Measurements from ENCODE around the gene LHFPL2.
A peak's percentile ranks its signal among the peaks of the same experiment; 100 is the strongest.

LHFPL2 gene

DNA sequence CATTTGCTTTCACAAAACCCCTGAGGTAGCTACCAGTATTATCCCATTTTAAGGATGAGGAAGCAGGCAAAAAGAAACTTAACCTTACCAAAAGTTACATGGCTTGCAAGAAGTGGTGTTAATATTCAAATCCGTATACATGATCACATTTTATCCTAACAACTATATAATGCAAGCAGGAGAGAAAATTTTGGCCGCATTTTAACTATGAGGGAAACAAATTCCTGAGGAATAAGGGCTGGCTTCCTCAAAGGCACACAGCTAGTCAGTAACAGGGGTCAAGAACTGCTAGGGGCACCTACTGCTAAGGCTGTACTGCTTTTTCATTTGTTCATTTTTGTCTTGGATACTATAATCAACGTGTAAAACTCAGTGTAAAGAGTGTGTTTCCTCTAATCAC, 81.0 kb downstream of the LHFPL2 start:
- TF ChIP-seq CTCF (IDR thresholded peaks at IDR 0.05; ENCODE audit: insufficient read depth, low read length, poor library complexity, severe bottlenecking) (no peak), EZH2phosphoT487 (conservative IDR thresholded peaks at IDR 0.05; ENCODE audit: low read length) (no peak)
- Histone ChIP-seq H3K9me2 (replicated peaks; ENCODE audit: insufficient read depth, low read length) (no peaks in the 10 kb centered on the region), H3K9ac (ENCODE audit: low read length) (no peak overlapping the region), H3K27me3 (ENCODE audit: low read length) (no peaks in the 10 kb centered on the region), H3K79me2 (ENCODE audit: insufficient read depth, low read length) (peaks cover 85% of the 10 kb centered on the region), H3F3A (ENCODE audit: insufficient read depth) (no peaks in the 10 kb centered on the region), H3K36me3 (ENCODE audit: low read length) (peaks cover 20% of the 10 kb centered on the region), H3K27ac (ENCODE audit: low read depth, low read length) (0 out of 2 replicates have a peak overlapping the region, but pooled peaks have one; percentile 10), H2AFZ (ENCODE audit: low read depth, low read length, severe bottlenecking) (no peak overlapping the region), H3K4me3 (ENCODE audit: insufficient read depth, low read length, poor library complexity, severe bottlenecking) (no peak overlapping the region), H3K4me2 (ENCODE audit: low read depth, low read length, poor library complexity, severe bottlenecking) (no peak overlapping the region), H4K20me1 (ENCODE audit: low read depth, low read length) (peaks cover 5% of the 10 kb centered on the region; the same call in 1 of the 2 replicates), H3K9me3 (ENCODE audit: insufficient read depth, low read length) (no peaks in the 10 kb centered on the region)

DNA sequence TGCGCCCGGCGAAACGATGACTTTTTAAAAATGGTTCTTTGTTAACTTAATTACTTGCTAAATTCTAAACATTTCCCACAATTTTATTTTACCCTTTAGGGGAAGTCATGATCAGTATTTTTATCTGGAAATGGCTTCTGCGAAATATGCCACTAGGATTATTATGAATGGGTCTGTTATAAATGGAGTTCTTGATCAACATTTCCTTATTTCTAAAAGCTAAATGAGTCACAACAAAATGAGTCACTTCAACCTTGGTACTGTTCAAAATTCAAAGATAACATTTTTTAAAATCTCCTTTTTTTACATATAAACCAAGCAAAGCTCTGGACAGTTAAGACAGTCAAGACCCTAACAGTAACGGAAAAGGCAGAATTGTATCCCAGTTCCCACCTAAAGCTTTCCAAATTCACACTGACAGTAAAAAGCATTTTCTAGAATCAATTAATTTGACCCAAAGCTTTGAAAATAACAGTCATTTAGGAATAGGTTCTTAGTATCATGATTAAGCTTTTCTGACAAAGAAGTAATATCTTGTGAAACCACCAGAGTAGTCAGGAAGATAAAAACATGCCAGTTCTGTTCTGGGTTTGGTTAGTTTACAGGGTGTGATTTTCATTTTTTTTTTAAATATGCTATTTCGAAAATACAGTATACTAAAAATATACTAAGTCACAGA, 81.7 kb downstream of the LHFPL2 start:
- peaks cover 84% of the 10 kb centered on the region for H3K79me2 ChIP-seq (ENCODE audit: insufficient read depth, low read length)

DNA sequence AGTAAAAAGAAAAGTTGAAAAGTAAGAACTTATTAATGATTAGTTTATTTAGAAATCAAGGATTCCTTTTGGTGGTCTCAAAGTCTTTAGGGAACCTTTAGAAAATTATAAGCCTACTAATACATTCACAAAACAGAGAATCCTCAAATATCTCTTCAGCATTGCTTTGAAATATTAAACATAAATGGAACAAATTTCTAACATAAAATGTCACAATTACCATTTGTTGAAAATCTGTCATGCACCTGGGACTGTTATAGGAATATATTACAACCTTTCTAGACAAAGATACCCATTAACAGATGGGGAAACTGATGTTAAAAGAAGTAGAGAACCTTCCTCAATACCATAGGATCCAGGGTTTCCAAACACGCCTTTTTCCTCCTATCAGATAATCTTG, 83.2 kb downstream of the LHFPL2 start:
- Histone ChIP-seq H3K4me3 (ENCODE audit: insufficient read depth, low read length, poor library complexity, severe bottlenecking) (no peak overlapping the region), H3K79me2 (ENCODE audit: insufficient read depth, low read length) (peaks cover 83% of the 10 kb centered on the region), H3K27ac (ENCODE audit: low read depth, low read length) (no peak overlapping the region), H3K27me3 (ENCODE audit: low read length) (no peaks in the 10 kb centered on the region), H3K36me3 (ENCODE audit: low read length) (peaks cover 27% of the 10 kb centered on the region), H3K9ac (ENCODE audit: low read length) (no peak overlapping the region), H3F3A (ENCODE audit: insufficient read depth) (no peaks in the 10 kb centered on the region), H3K4me2 (ENCODE audit: low read depth, low read length, poor library complexity, severe bottlenecking) (no peak overlapping the region), H3K9me2 (replicated peaks; ENCODE audit: insufficient read depth, low read length) (no peaks in the 10 kb centered on the region), H4K20me1 (ENCODE audit: low read depth, low read length) (peaks cover 5% of the 10 kb centered on the region; the same call in 1 of the 2 replicates), H2AFZ (ENCODE audit: low read depth, low read length, severe bottlenecking) (no peak overlapping the region), H3K9me3 (ENCODE audit: insufficient read depth, low read length) (no peaks in the 10 kb centered on the region)
- TF ChIP-seq CTCF (IDR thresholded peaks at IDR 0.05; ENCODE audit: insufficient read depth, low read length, poor library complexity, severe bottlenecking) = no peak

More for the DNA sequence above, 81.7 kb downstream of the LHFPL2 start:
- Histone ChIP-seq H3K9ac (ENCODE audit: low read length) (no peak overlapping the region), H3K9me2 (replicated peaks; ENCODE audit: insufficient read depth, low read length) (no peaks in the 10 kb centered on the region), H3K4me2 (ENCODE audit: low read depth, low read length, poor library complexity, severe bottlenecking) (no peak overlapping the region), H4K20me1 (ENCODE audit: low read depth, low read length) (peaks cover 5% of the 10 kb centered on the region; the same call in 1 of the 2 replicates), H2AFZ (ENCODE audit: low read depth, low read length, severe bottlenecking) (no peak overlapping the region), H3K9me3 (ENCODE audit: insufficient read depth, low read length) (no peaks in the 10 kb centered on the region), H3K36me3 (ENCODE audit: low read length) (peaks cover 20% of the 10 kb centered on the region), H3K27ac (ENCODE audit: low read depth, low read length) (0 out of 2 replicates have a peak overlapping the region, but pooled peaks have one; percentile 10), H3F3A (ENCODE audit: insufficient read depth) (no peaks in the 10 kb centered on the region), H3K27me3 (ENCODE audit: low read length) (no peaks in the 10 kb centered on the region), H3K4me3 (ENCODE audit: insufficient read depth, low read length, poor library complexity, severe bottlenecking) (no peak overlapping the region)
- no peak for TF ChIP-seq CTCF (IDR thresholded peaks at IDR 0.05; ENCODE audit: insufficient read depth, low read length, poor library complexity, severe bottlenecking)
- no peak for TF ChIP-seq EZH2phosphoT487 (conservative IDR thresholded peaks at IDR 0.05; ENCODE audit: low read length)
